ENCODE results near the gene FLNB. TPM values are rescaled to one million over a fixed set of nuclear protein-coding genes. Genes with fewer than 3 reads are reported as not detected.

FLNB gene
- total and polyA plus RNA-seq, 2 of the 8 experiments (the other 6 are each of a cell fraction or from before 2014, with no cell fraction given): 72.3 to 118 TPM

GRCh38 chr3:57985176-57985983, 22.8 kb upstream of the FLNB start (continued):
- no peak for TF ChIP-seq BACH1 (IDR thresholded peaks at IDR 0.05; ENCODE audit: low read length)
- no peak for TF ChIP-seq YY1 (IDR thresholded peaks at IDR 0.05; ENCODE audit: low read depth, low read length)
- TF ChIP-seq TCF12 (IDR thresholded peaks at IDR 0.05; ENCODE audit: low read depth, low read length): no peak
- no peak for TF ChIP-seq NANOG (IDR thresholded peaks at IDR 0.05; ENCODE audit: insufficient read depth, low read depth, low read length, poor library complexity, severe bottlenecking)
- no peak for TF ChIP-seq JUND (IDR thresholded peaks at IDR 0.05; ENCODE audit: low read length)
- no peak for TF ChIP-seq CBX8 (IDR thresholded peaks at IDR 0.05; ENCODE audit: borderline replicate concordance, low read depth, low read length)
- TF ChIP-seq CTBP2 (IDR thresholded peaks at IDR 0.05; ENCODE audit: borderline replicate concordance, insufficient read depth, insufficient read length, low read length): no peak
- TF ChIP-seq CBX5 (IDR thresholded peaks at IDR 0.05; ENCODE audit: low read depth, low read length): no peak
- no peak for TF ChIP-seq ASH2L (IDR thresholded peaks at IDR 0.05; ENCODE audit: low read length)
- TF ChIP-seq JUN (IDR thresholded peaks at IDR 0.05; ENCODE audit: low read depth, low read length): no peak
